HepG2 (cell line): ENCODE results near the gene MSI2. TPM values are rescaled to one million over a fixed set of nuclear protein-coding genes. Genes with fewer than 3 reads are reported as not detected.

Experiments used
- CENPT ChIP-seq: sonication (generic); formaldehyde crosslinking; IDR thresholded peaks from 2 replicates; pipeline ENCODE4 v1.8.0; 2022; ENCODE audit warnings: low read depth, mild to moderate bottlenecking, moderate library complexity, missing genetic modification reagents
- CHD4 ChIP-seq: fragments of 200-600 bp; sonication (generic); IDR thresholded peaks from 2 replicates; pipeline ENCODE4 v1.7.0; 2017; ENCODE audit warnings: mild to moderate bottlenecking, low read length, borderline replicate concordance
- GABPA ChIP-seq, 2 experiments: IDR thresholded peaks; 2 replicates each; pipeline ENCODE4 v1.6.1; 2011 to 2016; ENCODE audit warnings: low read depth in 2 of 2, low read length in 1 of 2, missing biosample characterization in 1 of 2, missing genetic modification characterization in 1 of 2
- GPN1 ChIP-seq: sonication (generic); formaldehyde crosslinking; IDR thresholded peaks from 2 replicates; pipeline ENCODE4 v1.5.1; 2020; ENCODE audit warnings: missing genetic modification reagents, borderline replicate concordance
- HMG20A ChIP-seq: IDR thresholded peaks from 2 replicates; pipeline ENCODE4 v1.6.1; 2016; ENCODE audit warnings: borderline replicate concordance
- HNF4A ChIP-seq: sonication (generic); formaldehyde crosslinking; IDR thresholded peaks from 2 replicates; pipeline ENCODE4 v1.4.0; 2020; ENCODE audit warnings: missing genetic modification reagents
- KMT2A ChIP-seq: sonication (generic); formaldehyde crosslinking; IDR thresholded peaks from 2 replicates; pipeline ENCODE4 v1.4.0; 2020; ENCODE audit warnings: missing genetic modification reagents
- NFKB2 ChIP-seq: sonication (generic); formaldehyde crosslinking; IDR thresholded peaks from 2 replicates; pipeline ENCODE4 v1.4.0; 2020; ENCODE audit warnings: missing genetic modification reagents, borderline replicate concordance
- ZNF160 ChIP-seq: sonication (generic); formaldehyde crosslinking; IDR thresholded peaks from 2 replicates; pipeline ENCODE4 v1.8.0; 2022; ENCODE audit warnings: mild to moderate bottlenecking, inconsistent platforms, missing genetic modification reagents
- ZNF251 ChIP-seq: sonication (generic); formaldehyde crosslinking; IDR thresholded peaks from 2 replicates; pipeline ENCODE4 v1.9.0; 2021; ENCODE audit warnings: mild to moderate bottlenecking, missing genetic modification reagents
- ZNF598 ChIP-seq: sonication (generic); formaldehyde crosslinking; IDR thresholded peaks from 2 replicates; pipeline ENCODE4 v1.5.1; 2020; ENCODE audit warnings: mild to moderate bottlenecking, missing genetic modification reagents, borderline replicate concordance
- ZNF652 ChIP-seq: IDR thresholded peaks from 2 replicates; pipeline ENCODE4 v1.6.1; 2016; ENCODE audit warnings: low read depth, borderline replicate concordance
- polyA plus RNA-seq, 8 experiments: library from polyadenylated mRNA; depleted of rRNA in 3 of 8; stranded (reverse) in 7 of 8; unstranded in 1 of 8; fragments of >200 nt; fragmentation: Illumina TruSeq in 4 of 8; extraction: Trizol in 4 of 8; gene quantifications; 2 replicates each; pipeline versions ENCODE4 v1.2.1 to v1.2.3, GENCODE V29; 2011 to 2016; ENCODE audit warnings: low read depth in 4 of 8, missing spikeins in 1 of 8, mixed read lengths in 1 of 8; ENCODE audit not compliant: insufficient read depth in 1 of 8
- total RNA-seq, 5 experiments: library from RNA; depleted of rRNA; stranded (reverse); fragments of >200 nt; fragmentation: Illumina TruSeq; extraction: Trizol; gene quantifications; 2 replicates each; pipeline ENCODE4 v1.2.3, GENCODE V29; 2016; ENCODE audit warnings: low read depth in 1 of 5
- TF ChIP-seq, protein P1 (sequence below): IDR thresholded peaks from 2 replicates; pipeline ENCODE4 v1.6.1; 2016; ENCODE audit warnings: missing compliant biosample characterization, missing genetic modification reagents, borderline replicate concordance
- TF ChIP-seq, protein P2 (sequence below): sonication (generic); formaldehyde crosslinking; IDR thresholded peaks from 2 replicates; pipeline ENCODE4 v1.5.1; 2020; ENCODE audit warnings: mild to moderate bottlenecking, missing genetic modification reagents, borderline replicate concordance
- TF ChIP-seq, protein P3 (sequence below): sonication (generic); formaldehyde crosslinking; IDR thresholded peaks from 2 replicates; pipeline ENCODE4 v1.4.0; 2020; ENCODE audit warnings: missing genetic modification reagents, low read depth, mild to moderate bottlenecking, borderline replicate concordance
- TF ChIP-seq, protein P4 (sequence below): conservative IDR thresholded peaks from 2 replicates; pipeline ENCODE4 v1.6.1; 2018; ENCODE audit warnings: missing genetic modification reagents
- TF ChIP-seq, protein P5 (sequence below): sonication (generic); formaldehyde crosslinking; IDR thresholded peaks from 2 replicates; pipeline ENCODE4 v1.4.0; 2020; ENCODE audit warnings: missing genetic modification reagents, mild to moderate bottlenecking, borderline replicate concordance

MSI2 gene
- total and polyA plus RNA-seq, 2 of the 13 experiments (the other 11 are each of a cell fraction or from before 2014, with no cell fraction given): 77.5 to 78.4 TPM

DNA sequence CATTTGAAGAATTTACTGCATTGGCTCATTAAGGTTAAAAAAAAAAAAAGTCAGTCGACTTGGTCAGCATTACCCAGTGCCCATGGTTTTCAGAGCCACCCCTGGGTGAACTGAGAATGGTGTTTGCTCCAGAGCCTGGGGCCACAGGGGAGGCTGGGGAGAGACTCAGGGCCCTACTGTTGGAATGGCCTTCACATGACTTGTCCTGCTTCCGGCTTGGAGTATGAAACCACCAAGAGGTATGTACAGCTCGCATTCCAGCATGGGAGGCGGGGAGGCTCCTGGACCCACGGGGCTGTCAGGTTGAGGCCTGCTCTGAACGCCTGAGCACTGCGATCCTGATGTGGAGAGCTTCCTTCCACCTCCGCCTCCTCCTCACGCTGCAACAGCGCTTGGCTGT, 36.8 kb downstream of the MSI2 start (continued):
- TF ChIP-seq GABPA (IDR thresholded peaks at IDR 0.05; ENCODE audit: low read depth, low read length) (no peak), GABPA (CRISPR knock-in tag; IDR thresholded peaks at IDR 0.05; ENCODE audit: low read depth) (peak; percentile 79), CENPT (CRISPR knock-in tag) (no peak), ZNF160 (CRISPR knock-in tag) (no peak), ZNF652 (CRISPR knock-in tag) (no peak), HMG20A (peak; percentile 39; the same call in 1 of the 2 replicates), ZNF598 (no peak), NFKB2 (CRISPR knock-in tag) (peak; percentile 28; the same call in 1 of the 2 replicates), GPN1 (no peak), ZNF251 (CRISPR knock-in tag) (no peak), HNF4A (CRISPR knock-in tag) (peak; percentile 32; the same call in 1 of the 2 replicates), CHD4 (no peak), KMT2A (CRISPR knock-in tag) (peak; percentile 46; the same call in 1 of the 2 replicates)
- TF ChIP-seq, protein P1, sequence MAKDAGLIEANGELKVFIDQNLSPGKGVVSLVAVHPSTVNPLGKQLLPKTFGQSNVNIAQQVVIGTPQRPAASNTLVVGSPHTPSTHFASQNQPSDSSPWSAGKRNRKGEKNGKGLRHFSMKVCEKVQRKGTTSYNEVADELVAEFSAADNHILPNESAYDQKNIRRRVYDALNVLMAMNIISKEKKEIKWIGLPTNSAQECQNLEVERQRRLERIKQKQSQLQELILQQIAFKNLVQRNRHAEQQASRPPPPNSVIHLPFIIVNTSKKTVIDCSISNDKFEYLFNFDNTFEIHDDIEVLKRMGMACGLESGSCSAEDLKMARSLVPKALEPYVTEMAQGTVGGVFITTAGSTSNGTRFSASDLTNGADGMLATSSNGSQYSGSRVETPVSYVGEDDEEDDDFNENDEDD (CRISPR knock-in tag): peak; percentile 66; the same call in 1 of the 2 replicates
- TF ChIP-seq, protein P2, sequence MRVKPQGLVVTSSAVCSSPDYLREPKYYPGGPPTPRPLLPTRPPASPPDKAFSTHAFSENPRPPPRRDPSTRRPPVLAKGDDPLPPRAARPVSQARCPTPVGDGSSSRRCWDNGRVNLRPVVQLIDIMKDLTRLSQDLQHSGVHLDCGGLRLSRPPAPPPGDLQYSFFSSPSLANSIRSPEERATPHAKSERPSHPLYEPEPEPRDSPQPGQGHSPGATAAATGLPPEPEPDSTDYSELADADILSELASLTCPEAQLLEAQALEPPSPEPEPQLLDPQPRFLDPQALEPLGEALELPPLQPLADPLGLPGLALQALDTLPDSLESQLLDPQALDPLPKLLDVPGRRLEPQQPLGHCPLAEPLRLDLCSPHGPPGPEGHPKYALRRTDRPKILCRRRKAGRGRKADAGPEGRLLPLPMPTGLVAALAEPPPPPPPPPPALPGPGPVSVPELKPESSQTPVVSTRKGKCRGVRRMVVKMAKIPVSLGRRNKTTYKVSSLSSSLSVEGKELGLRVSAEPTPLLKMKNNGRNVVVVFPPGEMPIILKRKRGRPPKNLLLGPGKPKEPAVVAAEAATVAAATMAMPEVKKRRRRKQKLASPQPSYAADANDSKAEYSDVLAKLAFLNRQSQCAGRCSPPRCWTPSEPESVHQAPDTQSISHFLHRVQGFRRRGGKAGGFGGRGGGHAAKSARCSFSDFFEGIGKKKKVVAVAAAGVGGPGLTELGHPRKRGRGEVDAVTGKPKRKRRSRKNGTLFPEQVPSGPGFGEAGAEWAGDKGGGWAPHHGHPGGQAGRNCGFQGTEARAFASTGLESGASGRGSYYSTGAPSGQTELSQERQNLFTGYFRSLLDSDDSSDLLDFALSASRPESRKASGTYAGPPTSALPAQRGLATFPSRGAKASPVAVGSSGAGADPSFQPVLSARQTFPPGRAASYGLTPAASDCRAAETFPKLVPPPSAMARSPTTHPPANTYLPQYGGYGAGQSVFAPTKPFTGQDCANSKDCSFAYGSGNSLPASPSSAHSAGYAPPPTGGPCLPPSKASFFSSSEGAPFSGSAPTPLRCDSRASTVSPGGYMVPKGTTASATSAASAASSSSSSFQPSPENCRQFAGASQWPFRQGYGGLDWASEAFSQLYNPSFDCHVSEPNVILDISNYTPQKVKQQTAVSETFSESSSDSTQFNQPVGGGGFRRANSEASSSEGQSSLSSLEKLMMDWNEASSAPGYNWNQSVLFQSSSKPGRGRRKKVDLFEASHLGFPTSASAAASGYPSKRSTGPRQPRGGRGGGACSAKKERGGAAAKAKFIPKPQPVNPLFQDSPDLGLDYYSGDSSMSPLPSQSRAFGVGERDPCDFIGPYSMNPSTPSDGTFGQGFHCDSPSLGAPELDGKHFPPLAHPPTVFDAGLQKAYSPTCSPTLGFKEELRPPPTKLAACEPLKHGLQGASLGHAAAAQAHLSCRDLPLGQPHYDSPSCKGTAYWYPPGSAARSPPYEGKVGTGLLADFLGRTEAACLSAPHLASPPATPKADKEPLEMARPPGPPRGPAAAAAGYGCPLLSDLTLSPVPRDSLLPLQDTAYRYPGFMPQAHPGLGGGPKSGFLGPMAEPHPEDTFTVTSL (CRISPR knock-in tag): 0 out of 2 replicates have a peak, but pooled peaks have one; percentile 21
- TF ChIP-seq, protein P3, sequence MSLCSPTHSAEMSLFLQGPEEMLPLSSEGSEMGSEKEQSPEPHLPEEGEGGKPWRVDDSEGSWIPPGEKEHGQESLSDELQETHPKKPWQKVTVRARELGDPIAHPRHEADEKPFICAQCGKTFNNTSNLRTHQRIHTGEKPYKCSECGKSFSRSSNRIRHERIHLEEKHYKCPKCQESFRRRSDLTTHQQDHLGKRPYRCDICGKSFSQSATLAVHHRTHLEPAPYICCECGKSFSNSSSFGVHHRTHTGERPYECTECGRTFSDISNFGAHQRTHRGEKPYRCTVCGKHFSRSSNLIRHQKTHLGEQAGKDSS (CRISPR knock-in tag): peak; percentile 94
- TF ChIP-seq, protein P4, sequence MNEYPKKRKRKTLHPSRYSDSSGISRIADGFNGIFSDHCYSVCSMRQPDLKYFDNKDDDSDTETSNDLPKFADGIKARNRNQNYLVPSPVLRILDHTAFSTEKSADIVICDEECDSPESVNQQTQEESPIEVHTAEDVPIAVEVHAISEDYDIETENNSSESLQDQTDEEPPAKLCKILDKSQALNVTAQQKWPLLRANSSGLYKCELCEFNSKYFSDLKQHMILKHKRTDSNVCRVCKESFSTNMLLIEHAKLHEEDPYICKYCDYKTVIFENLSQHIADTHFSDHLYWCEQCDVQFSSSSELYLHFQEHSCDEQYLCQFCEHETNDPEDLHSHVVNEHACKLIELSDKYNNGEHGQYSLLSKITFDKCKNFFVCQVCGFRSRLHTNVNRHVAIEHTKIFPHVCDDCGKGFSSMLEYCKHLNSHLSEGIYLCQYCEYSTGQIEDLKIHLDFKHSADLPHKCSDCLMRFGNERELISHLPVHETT (CRISPR knock-in tag): no peak
- TF ChIP-seq, protein P5, sequence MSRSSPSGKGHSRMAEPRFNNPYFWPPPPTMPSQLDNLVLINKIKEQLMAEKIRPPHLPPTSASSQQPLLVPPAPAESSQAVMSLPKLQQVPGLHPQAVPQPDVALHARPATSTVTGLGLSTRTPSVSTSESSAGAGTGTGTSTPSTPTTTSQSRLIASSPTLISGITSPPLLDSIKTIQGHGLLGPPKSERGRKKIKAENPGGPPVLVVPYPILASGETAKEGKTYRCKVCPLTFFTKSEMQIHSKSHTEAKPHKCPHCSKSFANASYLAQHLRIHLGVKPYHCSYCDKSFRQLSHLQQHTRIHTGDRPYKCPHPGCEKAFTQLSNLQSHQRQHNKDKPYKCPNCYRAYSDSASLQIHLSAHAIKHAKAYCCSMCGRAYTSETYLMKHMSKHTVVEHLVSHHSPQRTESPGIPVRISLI: peak; percentile 45; the same call in 1 of the 2 replicates
